Gastroesophageal sphincter (tissue), 3 donors: ENCODE measurements around the gene NXPH4.

ENCODE experiments used
- CTCF ChIP-seq, 4 experiments: fragments of 200-600 bp in 2 of 4; fragments of 450-650 bp in 2 of 4; sonication (generic) in 1 of 4; IDR thresholded peaks; one replicate each; pipeline ENCODE4 v1.5.1; 2017 to 2019; ENCODE audit warnings: antibody characterized with exemption in 4 of 4, mild to moderate bottlenecking in 2 of 4, moderate library complexity in 2 of 4
- POLR2AphosphoS5 ChIP-seq: sonication (generic); formaldehyde crosslinking; IDR thresholded peaks from one replicate; pipeline ENCODE4 v1.6.1; 2017; ENCODE audit warnings: antibody characterized with exemption

- TF ChIP-seq CTCF (IDR thresholded peaks at IDR 0.05) (no peak), POLR2AphosphoS5 (no peak)
These were observed 42.9 kb upstream of the NXPH4 start for GRCh38 chr12:57173683-57174082.
